ENCODE data around the gene ACP1.

Gene ACP1

DNA sequence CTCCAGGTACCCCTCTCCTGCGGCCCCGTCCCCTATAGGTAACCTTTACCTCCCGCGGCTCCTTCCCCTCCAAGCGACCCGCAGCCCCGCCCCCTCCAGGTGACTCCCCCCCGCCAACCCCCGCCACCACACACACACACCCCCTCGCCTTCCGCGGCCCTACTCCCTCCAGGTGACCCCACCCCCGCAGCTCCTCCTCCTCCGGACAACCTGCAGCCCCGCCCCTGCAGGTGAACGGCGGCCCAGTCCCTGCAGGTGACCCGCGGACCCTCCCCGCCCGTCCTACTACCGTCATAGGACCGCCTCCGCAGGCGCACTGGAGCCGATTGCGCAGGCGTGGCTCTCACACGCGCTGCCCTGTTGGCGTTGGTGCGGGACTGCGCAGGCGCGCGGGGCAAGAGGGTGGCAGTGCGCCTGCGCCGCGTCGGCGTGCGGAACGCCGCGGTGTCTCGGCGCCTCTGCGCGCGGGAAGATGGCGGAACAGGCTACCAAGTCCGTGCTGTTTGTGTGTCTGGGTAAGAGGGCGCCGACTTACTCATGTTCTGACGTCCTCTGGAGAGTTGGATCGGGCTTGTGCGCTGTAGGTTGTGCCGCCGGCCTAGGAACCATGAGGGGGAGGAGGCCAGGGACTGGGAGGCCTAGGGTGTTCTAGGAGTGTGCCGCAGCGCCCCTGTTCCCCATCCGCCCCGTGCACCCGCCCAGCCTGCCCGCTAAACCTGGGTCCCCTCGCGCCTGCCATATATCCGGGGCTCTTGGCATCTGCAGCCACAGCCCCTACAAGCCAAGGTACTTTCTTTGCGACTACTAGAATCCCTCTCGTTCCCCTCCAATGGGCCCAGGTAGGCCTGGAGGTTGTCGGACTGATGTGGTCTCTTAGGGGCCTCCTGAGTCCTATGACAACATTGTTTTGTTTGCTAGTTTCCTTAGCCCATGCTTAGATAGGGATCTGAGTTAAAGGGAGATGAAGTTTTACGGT is at the start of gene ACP1:
Gene ACP1 (plus strand): TSS at position 455 of the 976 bp plus-strand sequence. CDS start 18 bp downstream, at position 473.
- DNase-seq (ENCODE audit: low read depth in 3 of 3): peak; percentile 87 to 91 (median 89)

DNA sequence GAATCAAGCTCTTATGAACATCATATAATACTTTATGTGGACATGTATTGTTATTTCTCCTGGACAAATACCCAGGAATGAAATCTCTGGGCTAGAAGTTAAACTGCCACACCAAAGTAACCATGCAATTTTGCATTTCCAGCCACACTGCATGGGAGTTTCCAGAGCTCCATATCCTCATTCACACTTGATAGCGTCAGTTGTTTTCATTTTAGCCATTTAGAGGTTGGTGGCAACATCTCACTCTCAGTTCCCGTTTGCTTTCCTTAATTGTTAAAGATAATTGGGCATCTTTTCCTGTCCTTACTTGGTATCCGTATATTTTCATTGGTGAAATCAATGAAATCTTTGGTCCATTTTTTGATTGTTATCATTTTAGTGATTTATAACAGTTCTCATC is 48.7 kb upstream of the ACP1 start:
- no peak for DNase-seq (ENCODE audit: low read depth in 3 of 3)

- no peak for DNase-seq (ENCODE audit: low read depth in 3 of 3)
Observed at GRCh38 chr2:223451-223850, 41.3 kb upstream of the ACP1 start.

GRCh38 chr2:223971-224760 is 40.6 kb upstream of the ACP1 start:
- no peak for DNase-seq (ENCODE audit: low read depth in 3 of 3)

DNA sequence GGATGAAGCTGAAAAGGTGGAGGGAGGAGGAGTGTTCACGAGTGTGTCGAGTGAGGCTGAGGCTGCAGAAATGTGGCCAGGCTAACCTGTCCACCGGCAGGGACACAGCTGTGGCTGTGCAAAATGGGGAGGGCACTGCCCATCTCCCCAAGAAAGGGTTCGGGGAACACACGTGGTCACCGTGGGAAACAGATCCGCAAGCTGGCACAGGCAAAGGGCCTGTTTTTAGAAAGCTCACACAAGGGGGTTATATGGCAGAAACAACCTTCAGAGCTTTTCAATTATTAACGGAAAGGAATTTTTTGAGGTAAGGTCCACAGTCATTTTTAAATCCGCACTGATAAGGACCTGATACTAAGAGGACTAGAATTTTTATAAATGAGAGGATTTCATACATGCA is 36.6 kb upstream of the ACP1 start:
- DNase-seq (ENCODE audit: low read depth in 3 of 3): no peak

DNA sequence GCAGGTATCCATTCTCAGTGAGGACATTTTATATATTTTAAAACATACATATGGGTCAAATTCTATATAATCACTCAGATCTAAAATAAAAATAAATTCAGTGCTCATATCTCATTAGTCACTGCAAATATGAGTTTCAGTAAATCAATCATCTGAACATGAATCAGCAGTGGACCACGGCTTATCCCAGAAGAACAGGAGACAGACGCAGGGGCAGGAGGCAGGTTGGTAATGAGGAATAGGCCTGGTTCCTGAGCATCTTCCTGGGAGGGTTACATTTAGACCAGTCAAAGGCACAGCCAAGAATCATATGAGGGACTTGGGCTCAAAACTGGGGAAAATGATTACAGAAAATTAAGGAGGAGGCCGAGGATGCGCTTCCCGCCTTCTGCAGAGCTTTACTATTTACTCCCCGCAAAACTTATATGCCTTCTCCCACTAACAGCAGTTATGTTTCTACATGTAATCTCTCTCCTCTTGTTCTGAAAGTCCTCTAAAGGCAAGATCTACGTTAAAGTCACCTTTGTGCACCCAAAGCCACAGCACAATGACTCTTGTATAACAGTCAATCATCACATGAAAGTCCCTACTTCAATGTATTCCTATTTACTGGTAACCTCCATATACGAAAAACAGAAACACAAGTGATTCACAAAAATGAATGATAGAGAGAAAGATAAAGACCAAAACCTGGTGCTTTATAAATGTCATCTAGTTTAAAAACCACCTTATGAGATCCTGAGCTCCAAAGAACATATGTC is 36.0 kb upstream of the ACP1 start:
- DNase-seq (ENCODE audit: low read depth in 3 of 3): no peak

DNA sequence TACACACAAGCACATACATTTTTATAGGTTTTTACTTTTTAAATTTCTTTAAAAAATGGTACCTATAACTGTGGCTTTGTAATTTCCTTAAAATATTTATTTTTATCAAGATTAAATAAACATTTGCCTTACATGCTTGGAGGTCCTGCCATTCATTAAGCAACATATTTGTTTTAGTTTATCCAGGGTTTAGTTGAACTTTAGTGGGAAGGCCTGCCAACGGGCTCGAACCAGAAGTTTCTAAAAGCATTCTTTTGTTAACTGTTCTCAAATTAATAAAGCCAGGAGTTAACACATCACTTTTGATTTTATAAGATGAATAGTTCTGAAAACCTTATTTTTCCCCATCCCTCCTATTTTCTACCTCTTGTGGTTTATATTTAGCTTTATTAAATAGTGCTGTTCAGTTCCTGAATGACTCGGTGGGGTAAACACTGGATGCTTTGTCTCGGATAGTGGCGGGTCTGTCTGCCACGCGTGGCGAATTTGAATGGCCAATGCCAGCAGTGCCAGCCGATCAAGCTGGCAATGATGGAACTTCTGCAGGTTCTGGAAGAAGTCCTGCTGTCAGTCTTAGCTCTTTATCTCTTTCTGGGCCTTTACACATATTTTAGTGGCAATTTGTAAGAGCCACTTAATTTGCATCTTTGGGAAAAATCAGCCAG is 33.1 kb upstream of the ACP1 start:
- no peak for DNase-seq (ENCODE audit: low read depth in 3 of 3)

GRCh38 chr2:233030-233429 is 31.7 kb upstream of the ACP1 start:
- no peak for DNase-seq (ENCODE audit: low read depth in 3 of 3)

DNA sequence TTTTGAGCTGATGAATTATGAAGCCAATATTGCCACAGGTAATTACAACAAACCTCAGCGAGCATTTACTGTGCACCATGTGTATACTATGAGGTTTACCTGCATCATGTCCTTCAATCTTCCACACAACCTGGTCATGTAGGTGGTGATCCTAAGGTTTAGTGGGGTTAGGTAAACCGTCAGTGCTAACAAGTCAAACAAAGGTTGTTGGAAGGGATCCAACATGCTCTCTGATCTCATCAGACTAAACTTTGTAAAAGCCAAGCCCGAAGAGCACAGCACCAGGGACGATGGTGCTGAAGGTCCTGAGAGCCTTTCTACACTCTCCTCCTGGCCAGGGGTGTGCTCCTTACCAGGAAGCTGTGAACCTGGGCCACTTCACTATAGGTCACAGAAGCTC is 30.3 kb upstream of the ACP1 start:
- no peak for DNase-seq (ENCODE audit: low read depth in 3 of 3)

GRCh38 chr2:236993-237539 is 27.7 kb upstream of the ACP1 start:
- DNase-seq (ENCODE audit: low read depth in 3 of 3): no peak

DNA sequence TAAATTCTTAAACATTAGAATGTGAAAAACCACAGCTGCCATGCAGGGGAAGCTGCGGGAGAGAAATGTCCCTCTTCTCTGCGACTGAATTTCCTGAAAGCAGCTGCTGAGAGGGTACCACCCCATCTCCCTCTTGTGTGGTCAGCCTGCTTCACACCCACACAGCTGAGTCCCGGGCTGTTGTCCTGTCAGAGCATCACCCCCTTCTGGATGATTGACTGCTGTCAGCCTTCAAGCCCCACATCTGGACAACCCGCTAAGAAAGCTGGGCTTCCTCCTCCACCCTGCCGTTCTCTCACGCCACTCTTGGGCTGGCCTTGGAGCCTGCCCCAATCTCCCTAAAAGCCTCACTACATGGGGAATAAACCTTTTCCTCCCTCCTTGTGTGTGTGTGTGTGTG is 26.9 kb upstream of the ACP1 start:
- DNase-seq (ENCODE audit: low read depth in 3 of 3): no peak

GRCh38 chr2:238431-238830 is 26.3 kb upstream of the ACP1 start:
- no peak for DNase-seq (ENCODE audit: low read depth in 3 of 3)

DNA sequence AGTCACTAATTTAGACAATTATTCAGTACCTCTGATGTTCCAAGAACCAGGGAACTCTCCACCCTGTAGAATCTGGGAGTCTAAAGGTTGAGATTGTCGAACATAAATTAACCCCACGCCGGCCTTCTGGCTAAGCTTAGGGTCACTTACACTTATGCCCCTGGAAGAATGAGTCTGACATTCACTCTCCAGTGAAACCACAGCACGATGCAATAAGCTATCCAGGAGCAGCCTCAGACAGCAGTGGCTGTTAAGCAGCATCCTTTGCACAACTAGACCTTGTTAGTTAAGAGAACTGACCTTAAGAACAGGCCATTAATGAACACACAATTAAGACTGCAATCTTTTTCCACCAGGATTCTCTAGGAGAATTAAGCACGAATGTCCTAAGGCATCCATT is 25.9 kb upstream of the ACP1 start:
- DNase-seq (ENCODE audit: low read depth in 3 of 3): no peak

GRCh38 chr2:244547-244946 is 20.2 kb upstream of the ACP1 start:
- DNase-seq (ENCODE audit: low read depth in 3 of 3): no peak

DNA sequence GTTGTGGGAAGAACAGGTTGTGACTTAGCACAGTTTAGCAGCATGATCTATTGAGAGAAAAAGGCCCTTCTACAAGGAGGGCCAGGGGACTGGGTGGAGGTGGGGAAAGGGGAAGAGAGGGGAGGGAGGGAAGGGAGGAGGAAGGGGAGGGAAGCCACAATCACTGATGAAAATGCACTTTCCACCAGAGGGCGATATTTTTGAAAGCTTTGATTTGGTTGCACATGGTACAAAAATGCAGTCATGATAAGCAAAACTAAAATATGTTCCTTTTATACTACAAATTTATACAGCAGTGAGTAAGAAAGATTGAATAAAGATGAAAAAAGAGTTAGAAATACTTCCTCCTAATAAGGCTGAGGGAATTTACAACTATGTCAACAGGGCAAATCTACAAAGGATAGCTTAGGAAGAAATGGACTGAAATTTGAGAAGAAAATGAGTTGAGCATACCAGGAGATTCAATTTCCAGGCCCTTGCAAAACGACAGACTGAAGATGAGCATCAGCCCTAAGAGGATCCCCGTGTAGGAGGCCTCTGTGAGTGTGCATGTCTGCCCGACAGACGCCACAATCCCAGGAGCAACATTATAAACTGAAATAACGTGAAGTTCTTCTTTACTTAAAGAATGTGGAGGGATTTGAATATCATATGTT is 18.1 kb upstream of the ACP1 start:
- DNase-seq (ENCODE audit: low read depth in 3 of 3): no peak

DNA sequence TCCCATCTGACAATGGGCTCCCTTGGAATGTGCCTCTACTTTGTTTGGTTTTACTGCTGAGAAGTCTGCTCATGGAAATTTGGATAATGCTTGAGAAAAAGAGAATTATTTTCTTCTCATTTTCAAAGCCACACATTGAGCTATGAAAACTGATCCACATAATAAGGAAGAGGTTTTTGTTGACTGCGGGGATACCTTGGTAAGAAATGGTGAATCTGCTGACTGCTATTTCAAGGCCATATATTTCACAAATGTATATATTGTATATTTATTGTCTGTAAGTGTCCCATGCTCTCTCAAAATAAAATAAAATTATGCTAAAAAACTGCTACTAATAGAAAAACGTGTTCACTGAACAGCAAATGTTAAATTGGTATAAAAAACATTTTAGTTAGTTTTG is 16.0 kb upstream of the ACP1 start:
- DNase-seq (ENCODE audit: low read depth in 3 of 3): no peak

GRCh38 chr2:249538-250042 is 15.2 kb upstream of the ACP1 start:
- no peak for DNase-seq (ENCODE audit: low read depth in 3 of 3)

DNA sequence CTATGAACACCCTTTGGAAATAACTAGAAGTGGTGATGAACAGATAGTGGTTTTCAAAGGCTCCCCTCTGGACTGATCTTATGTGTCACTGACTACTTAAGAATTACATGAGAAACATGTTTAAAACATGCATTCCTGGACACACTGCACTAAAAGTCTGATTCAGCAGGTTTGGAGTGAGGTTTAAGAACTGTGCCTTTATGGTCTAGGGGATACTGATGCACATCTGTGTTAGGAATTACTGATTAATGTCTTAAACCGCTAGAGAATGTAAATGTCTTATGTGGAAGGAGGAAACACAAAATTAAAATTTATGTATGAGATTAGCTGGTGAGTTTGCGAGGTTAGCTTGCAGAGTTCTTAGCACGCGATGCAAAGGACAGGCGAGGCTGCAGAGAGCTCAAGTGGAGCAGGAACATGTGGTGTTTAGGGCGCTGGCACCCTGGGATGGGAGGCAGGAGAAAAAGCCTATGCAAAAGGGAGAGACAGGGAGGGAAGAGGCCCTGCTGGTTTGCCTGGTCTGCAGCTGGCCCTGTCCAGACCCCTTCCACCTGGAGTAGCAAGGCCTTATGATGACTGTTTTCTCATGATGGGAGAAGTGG is 12.6 kb upstream of the ACP1 start:
- no peak for DNase-seq (ENCODE audit: low read depth in 3 of 3)

- DNase-seq (ENCODE audit: low read depth in 3 of 3): no peak
Observed at GRCh38 chr2:253202-253638, 11.5 kb upstream of the ACP1 start.

DNA sequence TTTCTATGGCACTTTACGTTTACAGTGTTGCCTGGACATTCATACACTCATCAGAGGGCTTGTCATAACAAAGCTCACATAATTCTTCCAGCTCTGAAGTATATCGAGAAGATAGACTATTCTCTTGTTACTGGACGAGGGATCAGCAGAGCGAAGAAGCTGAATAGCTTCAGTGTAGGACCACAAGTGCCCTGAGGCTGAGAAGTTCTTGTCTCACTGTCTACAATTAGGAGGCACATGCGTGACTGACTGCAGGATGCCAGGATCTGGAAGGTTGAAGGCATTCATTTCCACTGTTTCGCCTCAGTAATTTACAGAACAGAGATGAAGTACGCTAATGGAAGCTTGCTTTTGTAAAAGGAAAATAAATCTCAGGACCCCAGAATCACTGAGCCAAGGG is 10.5 kb upstream of the ACP1 start:
- DNase-seq (ENCODE audit: low read depth in 3 of 3): no peak
